Stimulated activated CD8-positive, alpha-beta memory T cell treated with anti-CD3 and anti-CD28 coated beads, Interleukin-7, amount 100 ng/mL, for 24 hours (primary cell): ENCODE results near the gene MPRIP.

ENCODE experiments used
- DNase-seq: peaks from one replicate; pipeline ENCODE4 v3.0.0-alpha.2; 2020; ENCODE audit warnings: low read depth

Gene MPRIP

GRCh38 chr17:17165666-17166308 is 123.5 kb downstream of the MPRIP start:
- DNase-seq = no peak

GRCh38 chr17:17166446-17166845 is 124.2 kb downstream of the MPRIP start:
- no peak for DNase-seq

DNA sequence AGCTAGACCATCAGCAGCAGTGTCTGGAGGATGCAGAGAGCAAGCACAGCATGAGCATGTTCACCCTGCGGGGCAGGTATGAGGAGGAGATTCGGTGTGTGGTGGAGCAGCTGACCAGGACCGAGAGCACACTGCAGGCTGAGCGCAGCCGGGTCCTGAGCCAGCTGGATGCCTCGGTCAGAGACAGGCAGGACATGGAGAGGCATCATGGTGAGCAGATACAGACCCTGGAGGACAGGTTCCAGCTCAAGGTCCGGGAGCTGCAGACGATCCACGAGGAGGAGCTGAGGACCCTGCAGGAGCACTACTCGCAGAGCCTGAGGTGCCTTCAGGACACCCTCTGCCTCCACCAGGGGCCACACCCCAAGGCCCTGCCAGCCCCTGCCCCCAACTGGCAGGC is 125.1 kb downstream of the MPRIP start:
- DNase-seq = no peak

DNA sequence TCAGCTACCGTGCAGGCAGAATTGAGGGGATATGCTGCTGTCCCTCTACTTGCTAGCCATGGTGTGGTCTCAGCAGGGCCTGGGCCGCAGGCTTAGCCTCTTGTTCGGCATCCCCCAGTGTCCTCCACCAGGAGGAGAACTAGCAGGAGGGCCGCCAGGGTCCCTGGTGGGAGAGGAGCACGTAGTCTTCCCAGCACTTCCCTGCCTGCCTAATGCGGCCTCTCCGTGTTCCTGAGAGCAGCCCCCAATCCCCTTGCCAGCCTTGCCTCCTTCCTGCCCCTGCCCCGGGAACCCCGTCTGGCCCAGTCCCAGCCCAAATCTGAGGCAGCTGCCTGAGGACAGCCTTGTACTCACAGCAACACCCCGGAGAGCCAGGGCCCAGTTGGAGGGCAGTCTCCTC is 125.7 kb downstream of the MPRIP start:
- no peak for DNase-seq

- no peak for DNase-seq
These were observed 126.1 kb downstream of the MPRIP start for GRCh38 chr17:17168401-17168800.

GRCh38 chr17:17169396-17169795 is 127.1 kb downstream of the MPRIP start:
- DNase-seq = no peak

DNA sequence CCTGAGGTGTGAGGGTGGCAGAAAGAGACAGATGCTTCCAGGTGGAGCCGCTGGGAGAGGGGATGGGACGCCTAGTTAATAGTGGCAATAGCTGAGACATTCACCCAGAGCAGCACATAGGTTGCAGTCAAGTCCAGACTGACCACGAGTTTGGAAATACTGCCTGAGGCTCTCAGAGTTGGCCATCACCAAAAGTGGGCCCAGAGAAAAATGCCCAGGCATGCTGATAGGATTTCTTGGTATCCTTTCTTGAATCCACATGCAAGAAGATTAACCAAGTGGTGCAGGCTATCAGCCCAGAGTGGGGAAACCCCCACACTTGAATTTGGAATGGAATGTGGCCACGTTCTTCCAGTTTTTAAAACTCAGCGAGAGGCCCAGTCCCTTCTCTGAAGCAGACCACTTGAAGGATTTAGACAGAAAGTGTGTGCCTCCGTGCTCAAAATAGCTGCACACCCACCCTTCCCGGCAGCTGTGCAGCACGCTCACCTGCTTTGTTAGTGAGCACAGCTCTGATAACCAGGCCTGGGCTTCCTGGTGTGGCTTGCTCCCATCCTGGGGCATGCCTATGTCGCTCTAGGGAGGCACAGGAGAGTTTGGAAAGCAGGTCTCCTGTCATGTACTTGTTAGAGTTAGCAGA is 128.2 kb downstream of the MPRIP start:
- DNase-seq = no peak

DNA sequence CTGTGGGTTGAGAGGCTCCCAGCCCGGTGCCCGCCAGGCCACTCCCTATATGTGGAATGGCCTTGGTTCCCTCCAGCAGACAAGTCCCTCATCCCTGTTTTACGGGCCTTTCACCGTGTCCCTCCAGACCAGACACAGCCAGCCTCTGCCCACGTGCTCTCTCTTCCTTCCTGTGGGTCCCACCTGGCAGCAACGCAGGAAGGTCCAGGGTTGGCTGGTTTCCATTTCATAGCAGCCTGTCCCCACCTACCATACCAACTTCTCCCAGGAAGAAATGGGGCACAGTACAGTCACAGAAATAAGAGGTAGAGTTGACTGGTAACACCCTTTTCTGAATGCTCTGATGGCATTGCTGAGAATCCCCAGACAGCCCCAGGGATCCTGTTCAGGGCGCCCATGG is 128.9 kb downstream of the MPRIP start:
- DNase-seq = no peak

DNA sequence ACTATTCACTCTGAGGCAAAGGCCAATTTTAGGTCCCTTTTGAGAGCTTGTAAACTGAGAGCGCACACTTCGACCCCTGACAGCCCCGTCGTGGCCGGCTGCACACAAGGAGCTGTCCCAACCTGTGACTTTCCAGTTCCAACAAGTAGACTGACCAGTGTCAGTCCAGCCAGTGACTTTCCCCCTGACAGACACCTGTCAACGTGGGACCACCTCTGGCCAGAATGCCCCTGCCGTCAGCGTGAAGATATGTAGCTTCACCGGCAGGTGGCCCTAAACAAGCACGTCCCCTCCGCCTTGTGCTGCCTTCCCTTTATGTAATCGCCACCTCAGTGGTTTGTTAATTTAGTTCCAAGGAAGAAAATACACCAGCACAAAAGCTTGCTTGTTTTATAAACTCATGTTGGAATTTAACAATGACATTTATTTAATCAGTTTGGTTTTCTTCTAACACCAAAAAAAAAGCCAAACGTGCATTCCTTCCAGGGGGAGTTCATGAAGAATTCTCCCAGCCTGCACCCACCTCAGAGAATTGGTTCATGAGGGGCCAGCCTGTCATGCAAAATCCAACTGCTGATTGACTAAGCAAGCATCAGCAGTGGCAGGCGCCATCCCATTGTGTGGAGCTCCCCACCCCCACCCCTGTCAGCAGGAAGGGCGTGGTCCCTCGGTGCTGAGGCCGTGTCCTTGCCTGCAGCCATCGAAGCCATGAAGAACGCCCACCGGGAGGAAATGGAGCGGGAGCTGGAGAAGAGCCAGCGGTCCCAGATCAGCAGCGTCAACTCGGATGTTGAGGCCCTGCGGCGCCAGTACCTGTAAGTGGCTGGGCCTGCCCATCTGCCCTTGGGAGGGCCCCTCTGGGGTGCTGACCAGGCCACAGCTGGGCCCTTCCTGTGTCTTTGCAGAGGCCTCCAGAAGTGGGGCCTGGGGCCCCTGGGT is 130.0 kb downstream of the MPRIP start:
- no peak for DNase-seq

DNA sequence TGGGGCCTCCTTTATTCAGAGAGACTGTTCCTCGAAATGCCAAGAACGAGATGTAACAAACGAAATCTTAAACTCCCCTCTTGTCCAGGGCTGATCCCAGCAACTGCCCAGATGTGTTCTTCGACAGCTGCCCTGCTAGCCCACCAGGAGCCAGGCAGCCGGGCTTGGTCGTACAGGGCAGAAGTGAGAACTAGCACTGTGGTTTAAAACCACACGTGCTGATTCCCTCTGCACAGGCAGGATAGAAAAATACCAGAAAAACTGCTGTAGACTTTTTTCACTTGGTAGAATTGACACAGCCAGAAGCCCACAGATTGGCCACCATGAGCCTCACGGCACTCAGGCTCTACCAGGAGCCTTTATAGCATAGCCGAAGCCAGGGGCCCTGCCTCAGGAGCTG is 130.7 kb downstream of the MPRIP start:
- no peak for DNase-seq

DNA sequence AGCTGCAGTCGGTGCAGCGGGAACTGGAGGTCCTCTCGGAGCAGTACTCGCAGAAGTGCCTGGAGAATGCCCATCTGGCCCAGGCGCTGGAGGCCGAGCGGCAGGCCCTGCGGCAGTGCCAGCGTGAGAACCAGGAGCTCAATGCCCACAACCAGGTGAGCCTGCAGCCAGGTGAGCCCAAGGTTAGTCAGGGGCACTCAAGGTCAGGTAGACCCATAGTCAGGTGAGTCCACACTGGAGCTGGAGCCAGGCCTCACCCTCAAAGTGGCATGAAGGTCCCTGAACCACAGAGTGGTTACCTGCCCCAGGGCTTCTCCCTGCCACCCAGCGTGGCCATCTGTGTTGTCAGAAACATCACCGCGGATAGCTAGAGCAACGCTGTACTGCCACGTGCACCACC is 131.7 kb downstream of the MPRIP start:
- DNase-seq = no peak

- DNase-seq = no peak
These were observed 133.1 kb downstream of the MPRIP start for GRCh38 chr17:17175340-17175739.

- DNase-seq = no peak
These were observed 133.7 kb downstream of the MPRIP start for GRCh38 chr17:17175917-17176316.

- DNase-seq = no peak
These were observed 134.1 kb downstream of the MPRIP start for GRCh38 chr17:17176341-17176740.

GRCh38 chr17:17177176-17177575 is 134.9 kb downstream of the MPRIP start:
- no peak for DNase-seq

DNA sequence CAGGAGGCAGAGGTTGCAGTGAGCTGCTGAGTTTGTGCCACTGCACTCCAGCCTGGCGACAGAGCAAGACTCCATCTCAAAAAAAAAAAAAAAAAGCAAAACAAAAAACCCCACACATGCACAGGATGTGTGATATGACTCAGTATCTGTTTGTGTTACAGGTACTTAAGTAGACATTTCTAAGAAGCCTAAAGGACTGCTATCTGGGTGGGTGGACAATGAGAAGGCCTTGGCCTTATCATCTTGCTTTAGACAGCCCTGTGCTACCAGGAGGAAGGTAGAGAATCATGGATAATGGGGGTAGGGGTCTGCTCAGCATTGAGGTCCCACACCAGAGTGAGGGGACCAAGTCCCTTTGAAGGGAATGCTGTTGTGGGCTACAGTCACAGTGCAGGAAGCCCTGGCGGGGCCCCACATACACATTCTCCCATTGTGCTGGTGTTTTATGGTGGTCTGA is 137.1 kb downstream of the MPRIP start:
- no peak for DNase-seq

DNA sequence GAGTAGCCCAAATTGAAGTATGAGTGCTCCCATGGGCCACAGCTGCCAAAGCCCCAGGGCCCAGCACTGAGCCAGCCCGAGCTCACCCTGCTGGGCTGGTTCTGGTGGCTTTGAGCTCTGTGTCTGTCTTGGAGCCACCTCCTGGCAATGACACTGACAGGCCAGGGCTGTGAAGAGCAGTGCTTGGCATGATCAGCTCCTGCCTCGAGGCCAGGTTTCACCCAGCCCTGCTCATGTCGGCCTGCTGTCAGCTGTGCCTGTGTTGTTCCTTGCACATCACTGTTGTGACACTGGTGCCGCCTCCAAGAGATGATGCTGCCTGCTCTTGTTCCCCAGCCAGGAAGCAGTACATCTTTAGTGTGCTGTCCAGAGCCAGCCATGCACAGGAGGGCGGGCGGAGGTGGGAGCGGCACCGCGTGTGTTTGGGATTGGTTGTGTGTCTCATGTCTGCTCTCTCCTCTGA is 137.9 kb downstream of the MPRIP start:
- DNase-seq = no peak

DNA sequence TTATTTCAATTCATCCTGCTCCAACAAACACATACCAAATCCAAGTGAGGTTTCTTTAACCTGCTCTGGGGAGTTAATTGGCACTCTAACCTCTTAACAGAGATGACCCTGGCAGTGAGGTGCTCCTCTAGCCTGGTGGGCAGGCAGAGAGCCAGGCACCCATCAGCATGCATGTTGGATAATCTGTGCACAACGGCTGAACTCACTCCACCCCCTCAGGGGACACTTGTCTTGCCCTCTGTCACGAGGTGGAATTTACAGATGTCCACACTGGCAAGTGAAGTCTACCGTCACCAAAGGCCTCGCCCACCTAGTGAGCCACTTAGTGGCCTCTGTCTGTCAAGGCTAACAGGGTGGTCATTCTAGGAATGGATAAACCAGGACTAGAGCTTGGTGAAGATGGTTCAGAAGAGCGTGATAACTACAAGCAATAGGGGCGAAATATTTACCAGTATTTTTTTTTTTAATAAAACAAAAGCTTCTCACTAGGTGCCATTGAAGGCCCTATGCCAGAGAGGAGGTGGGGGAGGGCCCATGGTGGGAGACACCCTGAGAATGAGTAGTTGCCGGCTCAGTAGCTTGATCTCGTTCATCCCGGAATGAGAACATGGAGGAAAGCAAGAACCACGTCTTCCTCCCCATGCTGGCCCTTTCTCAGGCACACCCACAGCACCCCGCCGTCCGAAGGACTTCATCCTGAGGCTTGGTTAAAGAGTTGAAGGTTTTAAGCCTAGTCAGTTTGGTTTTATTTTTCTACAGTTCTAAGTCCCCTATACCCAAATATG is 138.7 kb downstream of the MPRIP start:
- no peak for DNase-seq

DNA sequence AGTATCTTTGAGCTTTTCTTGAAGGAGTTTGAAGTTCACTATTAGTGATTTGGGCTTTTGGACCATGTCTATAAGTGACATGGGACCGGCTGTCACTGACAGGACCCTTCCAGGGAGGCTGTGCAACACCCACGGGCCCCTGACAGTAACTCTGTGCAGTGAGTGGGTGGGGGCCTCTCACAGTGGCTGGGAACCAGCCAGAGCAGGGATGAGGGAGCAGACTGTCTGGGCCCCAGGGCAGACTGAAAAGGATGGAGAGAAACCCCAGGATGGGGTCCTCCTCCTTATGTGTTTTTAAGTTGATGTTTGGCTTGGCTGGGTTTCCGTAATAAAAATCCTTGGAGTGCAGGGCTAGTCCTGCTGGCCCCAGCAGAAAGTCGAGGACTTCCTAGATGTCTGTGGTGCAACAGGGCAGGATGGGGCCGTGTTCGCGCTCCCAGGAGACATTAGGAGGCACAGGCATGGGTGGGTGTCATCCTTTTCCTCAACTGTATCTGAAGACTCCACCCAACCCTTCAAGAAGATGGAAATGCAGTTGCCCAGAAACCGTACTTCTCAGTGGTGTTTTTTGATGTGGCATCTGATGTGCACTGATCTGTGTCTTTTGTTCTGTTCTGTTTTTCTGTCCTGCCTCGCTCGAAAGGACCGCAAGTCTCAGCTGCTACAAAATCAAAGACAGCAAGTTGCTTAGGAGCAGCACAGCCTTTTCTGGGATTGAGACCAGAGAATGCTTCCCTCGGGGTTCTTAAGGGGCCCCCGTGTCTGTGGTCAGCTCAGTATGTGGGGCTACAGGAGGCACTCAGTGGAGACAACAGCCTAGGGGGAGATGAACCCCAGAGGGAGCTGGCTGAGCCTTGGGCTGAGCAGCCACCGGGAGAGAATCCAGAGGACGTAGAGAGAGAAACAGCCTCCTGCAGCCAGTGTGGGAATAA is 139.7 kb downstream of the MPRIP start:
- DNase-seq = no peak

GRCh38 chr17:17182598-17183136 is 140.4 kb downstream of the MPRIP start:
- no peak for DNase-seq

DNA sequence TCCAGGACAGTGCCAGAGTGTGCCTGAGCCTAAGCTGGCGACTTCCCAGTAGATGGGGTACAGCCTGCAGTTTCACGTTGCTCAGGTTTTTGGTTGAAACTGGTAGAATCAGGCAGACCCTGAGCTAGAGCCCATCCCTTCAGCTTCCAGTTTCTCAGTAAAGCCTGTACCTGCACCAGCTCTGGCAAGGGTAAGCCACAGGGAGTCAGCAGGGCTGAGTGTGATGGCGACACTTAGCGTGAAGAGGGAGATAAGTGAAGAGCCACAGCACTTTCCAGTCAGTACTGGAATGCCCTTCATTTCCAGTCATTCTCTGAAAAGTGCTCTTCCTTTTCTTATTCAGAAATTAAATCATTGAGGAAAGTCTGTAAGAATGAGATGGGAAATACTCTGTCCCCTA is 141.5 kb downstream of the MPRIP start:
- DNase-seq = no peak
